ENCODE results near the gene MAP3K9.

The MAP3K9 gene

DNA sequence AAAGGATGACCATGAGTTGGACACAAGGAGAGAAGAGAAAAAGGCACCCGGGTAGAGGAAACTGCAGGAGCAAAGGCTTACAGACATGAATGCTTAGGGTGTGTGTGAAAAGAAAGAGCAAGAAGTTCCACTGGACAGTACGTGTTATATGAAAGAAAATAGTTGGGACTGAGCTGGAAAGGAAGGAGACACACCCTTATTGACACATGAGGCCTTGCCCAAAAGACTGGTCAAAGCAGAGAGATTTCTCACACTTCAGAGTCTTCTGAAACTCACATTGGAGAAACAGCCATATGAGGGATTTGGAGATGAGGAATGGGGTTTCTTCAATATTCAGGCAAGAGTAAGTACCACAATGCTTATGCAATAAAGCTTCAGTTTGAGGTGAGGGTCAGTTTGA lies 111.6 kb downstream of the MAP3K9 start:
- peak; percentile 74 for ATAC-seq (ENCODE audit: low read depth)

DNA sequence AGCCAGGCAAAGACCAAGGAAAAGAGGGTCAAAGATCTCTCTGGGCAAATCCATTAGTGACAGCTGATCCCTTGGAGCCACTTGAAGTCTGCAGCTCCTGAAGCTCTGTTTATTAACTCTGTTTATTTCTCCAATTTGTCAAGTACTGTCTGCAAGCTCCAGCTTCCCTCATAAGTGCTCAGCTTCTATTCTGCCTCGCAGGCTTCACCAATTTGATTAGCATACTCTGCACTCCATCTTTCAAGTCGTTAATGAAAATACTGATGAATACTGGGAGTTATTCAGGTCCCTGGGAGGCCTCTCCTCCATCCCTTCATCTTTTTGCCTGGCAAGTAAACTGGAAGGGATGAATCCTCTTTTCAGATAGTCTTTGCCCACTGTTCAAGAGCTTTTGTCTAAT lies 113.3 kb downstream of the MAP3K9 start:
- H3K36me3 ChIP-seq (ENCODE audit: low read depth) = no peaks in the 10 kb centered on the region
- DNase-seq (ENCODE audit: low spot score) (no peak), ATAC-seq (ENCODE audit: low read depth) (no peak)
- TF ChIP-seq, protein P1, sequence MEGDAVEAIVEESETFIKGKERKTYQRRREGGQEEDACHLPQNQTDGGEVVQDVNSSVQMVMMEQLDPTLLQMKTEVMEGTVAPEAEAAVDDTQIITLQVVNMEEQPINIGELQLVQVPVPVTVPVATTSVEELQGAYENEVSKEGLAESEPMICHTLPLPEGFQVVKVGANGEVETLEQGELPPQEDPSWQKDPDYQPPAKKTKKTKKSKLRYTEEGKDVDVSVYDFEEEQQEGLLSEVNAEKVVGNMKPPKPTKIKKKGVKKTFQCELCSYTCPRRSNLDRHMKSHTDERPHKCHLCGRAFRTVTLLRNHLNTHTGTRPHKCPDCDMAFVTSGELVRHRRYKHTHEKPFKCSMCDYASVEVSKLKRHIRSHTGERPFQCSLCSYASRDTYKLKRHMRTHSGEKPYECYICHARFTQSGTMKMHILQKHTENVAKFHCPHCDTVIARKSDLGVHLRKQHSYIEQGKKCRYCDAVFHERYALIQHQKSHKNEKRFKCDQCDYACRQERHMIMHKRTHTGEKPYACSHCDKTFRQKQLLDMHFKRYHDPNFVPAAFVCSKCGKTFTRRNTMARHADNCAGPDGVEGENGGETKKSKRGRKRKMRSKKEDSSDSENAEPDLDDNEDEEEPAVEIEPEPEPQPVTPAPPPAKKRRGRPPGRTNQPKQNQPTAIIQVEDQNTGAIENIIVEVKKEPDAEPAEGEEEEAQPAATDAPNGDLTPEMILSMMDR (IDR thresholded peaks at IDR 0.05; ENCODE audit: poor library complexity, severe bottlenecking) = no peak
- no peaks in the 10 kb centered on the region for H3K27me3 ChIP-seq (ENCODE audit: insufficient read depth, poor library complexity, severe bottlenecking)
- H3K27ac ChIP-seq (ENCODE audit: poor library complexity, severe bottlenecking) = no peak overlapping the region
- H3K4me3 ChIP-seq (ENCODE audit: severe bottlenecking) = no peak overlapping the region
- H3K4me1 ChIP-seq (ENCODE audit: insufficient read depth, poor library complexity, severe bottlenecking) = peaks cover 17% of the 10 kb centered on the region
- no peaks in the 10 kb centered on the region for H3K9me3 ChIP-seq (ENCODE audit: severe bottlenecking)

More for the DNA sequence above, 111.6 kb downstream of the MAP3K9 start:
- peaks cover 17% of the 10 kb centered on the region for H3K4me1 ChIP-seq (ENCODE audit: insufficient read depth, poor library complexity, severe bottlenecking)
- no peak overlapping the region for H3K4me3 ChIP-seq (ENCODE audit: severe bottlenecking)
- H3K27me3 ChIP-seq (ENCODE audit: insufficient read depth, poor library complexity, severe bottlenecking) = no peaks in the 10 kb centered on the region
- no peaks in the 10 kb centered on the region for H3K36me3 ChIP-seq (ENCODE audit: low read depth)
- TF ChIP-seq, protein P1 (IDR thresholded peaks at IDR 0.05; ENCODE audit: poor library complexity, severe bottlenecking) = no peak
- H3K9me3 ChIP-seq (ENCODE audit: severe bottlenecking) = no peaks in the 10 kb centered on the region
- no peak for DNase-seq (ENCODE audit: low spot score)
- H3K27ac ChIP-seq (ENCODE audit: poor library complexity, severe bottlenecking) = peak overlapping the region; percentile 64

DNA sequence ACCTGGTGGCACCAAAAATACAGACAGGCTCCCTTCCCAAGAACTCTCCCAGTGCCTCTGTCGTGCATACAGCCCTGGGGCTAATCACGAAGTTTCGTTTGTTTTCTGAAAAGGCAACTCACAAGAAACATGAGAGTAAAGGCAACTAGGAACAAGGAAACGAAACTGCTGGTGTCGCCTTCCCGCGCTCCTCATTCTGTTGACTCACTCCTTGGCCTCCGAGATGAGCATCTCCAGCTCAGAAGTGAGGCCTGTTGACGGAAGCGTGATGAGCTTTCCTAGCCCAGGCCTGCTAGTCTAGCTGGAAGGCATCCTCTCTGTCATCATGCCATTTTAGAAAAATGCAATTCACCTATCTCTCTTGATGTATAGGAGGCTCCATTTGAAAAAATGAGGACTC lies 117.1 kb downstream of the MAP3K9 start:
- Histone ChIP-seq H3K36me3 (ENCODE audit: low read depth) (no peaks in the 10 kb centered on the region), H3K27ac (ENCODE audit: poor library complexity, severe bottlenecking) (no peak overlapping the region), H3K9me3 (ENCODE audit: severe bottlenecking) (no peaks in the 10 kb centered on the region), H3K4me3 (ENCODE audit: severe bottlenecking) (no peak overlapping the region), H3K27me3 (ENCODE audit: insufficient read depth, poor library complexity, severe bottlenecking) (no peaks in the 10 kb centered on the region), H3K4me1 (ENCODE audit: insufficient read depth, poor library complexity, severe bottlenecking) (peaks cover 2% of the 10 kb centered on the region)
- TF ChIP-seq, protein P1 (IDR thresholded peaks at IDR 0.05; ENCODE audit: poor library complexity, severe bottlenecking) = no peak
- DNase-seq (ENCODE audit: low spot score) (no peak), ATAC-seq (ENCODE audit: low read depth) (no peak)

DNA sequence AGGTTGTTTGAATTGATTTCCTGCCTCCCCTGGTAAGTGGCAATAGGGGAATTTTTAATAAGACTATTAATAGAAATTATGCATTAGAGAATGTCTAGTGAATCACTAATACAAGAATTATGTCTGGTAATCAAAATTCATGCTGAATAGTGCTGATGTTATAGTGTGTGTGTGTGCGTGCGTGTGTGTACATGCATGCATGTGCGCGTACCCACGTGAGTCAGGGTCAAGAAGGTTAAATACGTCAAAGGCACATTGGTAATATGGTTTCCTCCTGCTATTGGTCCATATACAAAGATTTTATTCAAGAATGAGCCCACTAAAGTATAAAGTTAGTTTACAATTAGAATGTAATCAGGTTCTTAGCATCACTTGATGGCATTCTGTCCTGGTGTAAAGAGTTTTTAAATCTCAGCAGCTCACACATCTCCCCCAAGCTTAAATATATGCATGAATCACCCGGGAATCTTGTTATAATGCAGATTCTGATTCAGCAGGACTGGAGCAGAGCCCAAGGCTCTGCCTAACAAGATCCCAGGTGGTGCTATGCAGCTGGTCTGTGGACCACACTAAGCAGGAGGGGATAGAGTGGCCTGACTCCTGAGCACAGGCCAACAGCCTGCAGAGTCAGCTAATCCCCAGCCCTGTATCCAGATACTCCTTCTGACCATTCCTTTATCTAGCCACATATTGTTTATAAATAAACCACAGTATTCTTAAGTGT lies 123.7 kb downstream of the MAP3K9 start:
- Histone ChIP-seq H3K27ac (ENCODE audit: poor library complexity, severe bottlenecking) (no peak overlapping the region), H3K4me1 (ENCODE audit: insufficient read depth, poor library complexity, severe bottlenecking) (no peaks in the 10 kb centered on the region), H3K27me3 (ENCODE audit: insufficient read depth, poor library complexity, severe bottlenecking) (no peaks in the 10 kb centered on the region), H3K9me3 (ENCODE audit: severe bottlenecking) (no peaks in the 10 kb centered on the region), H3K36me3 (ENCODE audit: low read depth) (no peaks in the 10 kb centered on the region), H3K4me3 (ENCODE audit: severe bottlenecking) (no peak overlapping the region)
- TF ChIP-seq, protein P1 (IDR thresholded peaks at IDR 0.05; ENCODE audit: poor library complexity, severe bottlenecking) = no peak
- DNase-seq (ENCODE audit: low spot score) (no peak), ATAC-seq (ENCODE audit: low read depth) (no peak)

DNA sequence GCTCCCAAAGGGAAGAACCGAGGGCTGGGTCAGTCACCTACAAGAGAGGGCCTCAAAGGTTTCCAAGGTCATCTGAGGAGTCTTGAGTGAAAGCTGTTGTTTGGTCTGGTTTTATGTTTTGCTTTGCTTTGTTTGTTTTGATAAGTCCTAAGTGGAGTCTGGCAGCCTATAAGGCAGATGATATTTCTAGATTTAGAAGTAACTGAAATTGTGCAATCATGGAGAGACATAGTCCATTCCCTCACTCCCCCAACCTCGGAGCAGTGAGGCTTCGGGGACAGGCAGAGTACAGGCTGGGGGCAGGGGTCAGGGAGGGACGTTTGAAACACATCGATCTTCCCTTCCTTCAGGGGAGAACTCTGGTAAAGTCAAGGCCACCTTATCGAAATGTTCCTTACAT lies 125.3 kb downstream of the MAP3K9 start:
- no peaks in the 10 kb centered on the region for H3K4me1 ChIP-seq (ENCODE audit: insufficient read depth, poor library complexity, severe bottlenecking)
- no peaks in the 10 kb centered on the region for H3K9me3 ChIP-seq (ENCODE audit: severe bottlenecking)
- ATAC-seq (ENCODE audit: low read depth) (no peak), DNase-seq (ENCODE audit: low spot score) (no peak)
- H3K4me3 ChIP-seq (ENCODE audit: severe bottlenecking) = no peak overlapping the region
- no peaks in the 10 kb centered on the region for H3K36me3 ChIP-seq (ENCODE audit: low read depth)
- TF ChIP-seq, protein P1 (IDR thresholded peaks at IDR 0.05; ENCODE audit: poor library complexity, severe bottlenecking) = no peak
- H3K27ac ChIP-seq (ENCODE audit: poor library complexity, severe bottlenecking) = no peak overlapping the region
- H3K27me3 ChIP-seq (ENCODE audit: insufficient read depth, poor library complexity, severe bottlenecking) = no peaks in the 10 kb centered on the region
